Testis (tissue), 3 donors: Measurements from ENCODE around the gene CHCHD3. TPM values are rescaled to one million over a fixed set of nuclear protein-coding genes. Genes with fewer than 3 reads are reported as not detected.

ENCODE experiments used
- DNase-seq: peaks from one replicate; pipeline ENCODE4 v3.0.0-alpha.2; 2019
- H3K27ac ChIP-seq, 2 donors: fragments of 200-600 bp; sonication (generic); one replicate each; pipeline ENCODE4 v1.5.1; 2019
- H3K27me3 ChIP-seq: fragments of 200-600 bp; sonication (generic); one replicate; pipeline ENCODE4 v1.5.1; 2019
- H3K36me3 ChIP-seq: fragments of 200-600 bp; sonication (generic); one replicate; pipeline ENCODE4 v1.5.1; 2017; ENCODE audit warnings: low read depth; ENCODE audit errors: missing control alignments
- H3K4me1 ChIP-seq: fragments of 200-600 bp; sonication (generic); one replicate; pipeline ENCODE4 v1.5.1; 2019
- H3K4me3 ChIP-seq, 2 donors: fragments of 200-600 bp; sonication (generic); one replicate each; pipeline ENCODE4 v1.5.1; 2017 to 2019
- H3K9me3 ChIP-seq: fragments of 200-600 bp; sonication (generic); one replicate; pipeline ENCODE4 v1.5.1; 2017
- POLR2A ChIP-seq: fragments of 450-650 bp; IDR thresholded peaks from one replicate; pipeline ENCODE4 v1.6.1; 2017; ENCODE audit warnings: antibody characterized with exemption, mild to moderate bottlenecking, moderate library complexity
- WGBS, 2 donors: methylation state at CpG; one replicate each; pipeline ENCODE4 v1.1.5; 2018; 5-methylcytosine and 5-hydroxymethylcytosine counted together
- intact Hi-C: fragments of 100-400 bp; cut with DNase I; formaldehyde crosslinking; loops from one replicate; pipeline ENCODE4 v1.15.1; 2023; ENCODE audit warnings: low total_unique reads
- polyA plus RNA-seq: library from polyadenylated mRNA; stranded (reverse); fragments of 350-450 nt; fragmentation: Illumina TruSeq; extraction: RNeasy Lipid Tissue Mini Kit (QIAGEN cat#74804); gene quantifications from one replicate; pipeline ENCODE4 v1.2.3, GENCODE V29; 2014; ENCODE audit warnings: low read depth, low replicate concordance; ENCODE audit not compliant: insufficient read depth
- total RNA-seq, 2 donors: library from RNA; depleted of rRNA; stranded (reverse); fragments of >200 nt; gene quantifications; one replicate each; pipeline ENCODE4 v1.2.3, GENCODE V29; 2016
- TF ChIP-seq, protein P1 (sequence below), 3 experiments: fragments of 450-650 bp in 2 of 3; fragments of 200-600 bp in 1 of 3; sonication (generic) in 1 of 3; IDR thresholded peaks; one replicate each; pipeline ENCODE4 v1.5.1; 2016 to 2019; ENCODE audit warnings: antibody characterized with exemption in 3 of 3, mild to moderate bottlenecking in 2 of 3, moderate library complexity in 1 of 3

CHCHD3 gene
- total and polyA plus RNA-seq, 3 donors from 2014 or later = 44.0 to 53.0 (median 47.9) TPM

DNA sequence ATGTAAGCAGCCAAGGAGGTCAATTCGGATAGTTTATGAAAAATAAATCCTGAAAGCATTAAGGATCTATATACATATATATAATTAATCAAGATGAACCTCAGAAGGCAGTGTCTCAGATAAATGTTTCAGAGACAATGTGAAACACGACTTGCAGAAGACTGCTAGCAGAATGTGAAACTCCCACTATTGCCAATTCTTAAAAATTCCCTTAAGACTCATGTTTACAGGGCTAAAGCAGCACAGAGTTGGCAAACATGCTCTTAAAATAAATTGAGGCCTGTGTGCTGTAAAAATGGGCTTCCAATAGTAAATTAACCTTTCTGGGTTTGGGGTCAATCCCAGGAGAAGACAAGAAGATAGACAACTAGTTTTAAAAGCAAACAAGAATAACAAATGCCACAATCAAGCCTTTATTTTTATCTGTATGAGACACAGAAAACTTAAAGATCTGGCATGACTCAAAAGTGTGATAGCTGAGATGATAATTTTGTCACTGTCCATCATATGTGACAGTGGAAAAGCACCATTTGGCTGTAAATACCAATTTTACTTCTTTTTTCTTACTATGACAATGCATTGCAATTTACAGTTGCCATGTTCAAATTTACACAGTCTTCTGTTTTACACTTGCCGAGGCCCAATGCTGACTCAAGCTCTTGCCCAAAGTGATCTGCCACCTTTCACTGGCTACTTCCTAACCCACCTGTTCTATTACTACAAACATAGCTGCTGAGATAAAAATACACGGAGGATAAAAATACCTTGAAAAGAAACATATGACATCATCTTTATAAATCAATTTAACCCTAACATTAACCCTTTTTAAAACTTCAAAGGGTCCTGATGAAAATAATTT is 78.6 kb downstream of the CHCHD3 start:
- no peak for DNase-seq
- H3K4me1 ChIP-seq = peaks cover 8% of the 10 kb centered on the region
- no peak for TF ChIP-seq POLR2A
- TF ChIP-seq, protein P1, sequence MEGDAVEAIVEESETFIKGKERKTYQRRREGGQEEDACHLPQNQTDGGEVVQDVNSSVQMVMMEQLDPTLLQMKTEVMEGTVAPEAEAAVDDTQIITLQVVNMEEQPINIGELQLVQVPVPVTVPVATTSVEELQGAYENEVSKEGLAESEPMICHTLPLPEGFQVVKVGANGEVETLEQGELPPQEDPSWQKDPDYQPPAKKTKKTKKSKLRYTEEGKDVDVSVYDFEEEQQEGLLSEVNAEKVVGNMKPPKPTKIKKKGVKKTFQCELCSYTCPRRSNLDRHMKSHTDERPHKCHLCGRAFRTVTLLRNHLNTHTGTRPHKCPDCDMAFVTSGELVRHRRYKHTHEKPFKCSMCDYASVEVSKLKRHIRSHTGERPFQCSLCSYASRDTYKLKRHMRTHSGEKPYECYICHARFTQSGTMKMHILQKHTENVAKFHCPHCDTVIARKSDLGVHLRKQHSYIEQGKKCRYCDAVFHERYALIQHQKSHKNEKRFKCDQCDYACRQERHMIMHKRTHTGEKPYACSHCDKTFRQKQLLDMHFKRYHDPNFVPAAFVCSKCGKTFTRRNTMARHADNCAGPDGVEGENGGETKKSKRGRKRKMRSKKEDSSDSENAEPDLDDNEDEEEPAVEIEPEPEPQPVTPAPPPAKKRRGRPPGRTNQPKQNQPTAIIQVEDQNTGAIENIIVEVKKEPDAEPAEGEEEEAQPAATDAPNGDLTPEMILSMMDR (IDR thresholded peaks at IDR 0.05) = no peak
- H3K36me3 ChIP-seq = no peaks in the 10 kb centered on the region
- no peaks in the 10 kb centered on the region for H3K27me3 ChIP-seq
- H3K27ac ChIP-seq = no peak overlapping the region
- WGBS, 2 donors = 48 to 50% methylated on average over 4 of the region's 4 CpGs
- intact Hi-C loops = no loop called here
- no peak overlapping the region for H3K4me3 ChIP-seq
- H3K9me3 ChIP-seq = no peaks in the 10 kb centered on the region

DNA sequence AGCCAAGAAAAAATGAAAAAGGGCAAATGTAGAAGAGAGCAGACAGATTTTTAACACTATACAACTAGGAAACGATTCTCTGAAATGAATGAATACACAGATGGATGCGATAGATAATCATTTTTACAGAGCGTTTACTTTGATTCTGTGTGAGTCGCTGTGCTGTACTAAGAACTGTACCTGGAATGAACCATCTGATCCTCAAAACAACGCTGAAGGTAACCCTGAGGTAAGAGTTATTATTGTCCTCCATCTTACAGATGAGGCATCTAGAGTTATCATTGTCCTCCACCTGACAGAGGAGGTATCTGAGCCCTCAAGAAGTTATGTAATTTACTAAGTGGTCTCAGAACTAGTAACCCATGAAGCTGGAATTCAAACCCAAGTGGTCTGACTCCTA is 80.2 kb downstream of the CHCHD3 start:
- H3K27ac ChIP-seq = no peak overlapping the region
- TF ChIP-seq, protein P1 (IDR thresholded peaks at IDR 0.05) = no peak
- no peak for TF ChIP-seq POLR2A
- no peak overlapping the region for H3K4me3 ChIP-seq
- H3K36me3 ChIP-seq = no peaks in the 10 kb centered on the region
- intact Hi-C loops = no loop called here
- H3K27me3 ChIP-seq = no peaks in the 10 kb centered on the region
- no peak for DNase-seq
- peaks cover 11% of the 10 kb centered on the region for H3K4me1 ChIP-seq
- WGBS, 2 donors = 86 to 95% methylated on average over 5 of the region's 5 CpGs
- no peaks in the 10 kb centered on the region for H3K9me3 ChIP-seq

DNA sequence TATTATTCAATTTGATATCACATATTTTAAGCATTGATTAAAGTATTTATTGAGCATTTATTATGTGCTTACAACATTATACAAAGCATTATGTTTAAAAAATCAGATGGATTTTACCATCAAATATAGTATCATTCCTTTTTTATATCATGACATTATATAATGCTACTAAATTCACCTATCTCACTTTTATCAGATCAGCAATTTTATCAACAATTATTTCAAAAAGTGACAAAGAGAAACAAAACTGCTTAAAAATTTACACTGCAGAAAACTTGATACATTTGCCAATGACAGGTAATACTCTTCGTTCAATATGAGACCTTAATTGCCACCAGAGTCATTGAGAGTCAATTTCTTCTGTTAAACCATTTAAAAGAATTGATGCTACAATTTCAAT is 82.0 kb downstream of the CHCHD3 start:
- H3K27me3 ChIP-seq = no peaks in the 10 kb centered on the region
- H3K4me1 ChIP-seq = peaks cover 11% of the 10 kb centered on the region
- H3K36me3 ChIP-seq = no peaks in the 10 kb centered on the region
- no peak for DNase-seq
- intact Hi-C loops = no loop called here
- H3K27ac ChIP-seq = no peak overlapping the region
- H3K4me3 ChIP-seq = no peak overlapping the region
- H3K9me3 ChIP-seq = no peaks in the 10 kb centered on the region
- 90 to 95% methylated on average over 1 of the region's 1 CpG for WGBS, 2 donors
- TF ChIP-seq POLR2A = no peak
- TF ChIP-seq, protein P1 (IDR thresholded peaks at IDR 0.05) = no peak

DNA sequence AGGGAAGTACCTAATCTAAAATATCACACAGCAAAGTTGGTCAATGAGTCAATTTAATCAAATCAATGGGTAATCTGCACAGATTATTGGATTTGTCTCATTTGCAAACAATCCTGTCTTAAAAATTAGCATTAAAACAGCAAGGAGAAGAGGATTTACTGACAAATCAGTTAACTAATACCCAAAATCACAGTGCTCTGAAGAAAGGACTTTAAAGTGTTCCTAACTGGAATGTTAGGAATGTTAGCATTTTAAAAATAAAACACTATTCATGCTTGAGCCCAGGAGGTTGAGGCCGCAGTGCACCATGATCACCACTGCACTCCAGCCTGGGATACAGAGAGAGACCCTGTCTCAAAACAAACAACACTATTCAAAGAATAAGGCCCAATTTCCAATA is 83.1 kb downstream of the CHCHD3 start:
- H3K36me3 ChIP-seq = no peaks in the 10 kb centered on the region
- H3K4me1 ChIP-seq = peaks cover 11% of the 10 kb centered on the region
- 37 to 56% methylated on average over 1 of the region's 1 CpG for WGBS, 2 donors

More for the DNA sequence above, 83.1 kb downstream of the CHCHD3 start:
- DNase-seq = peak; percentile 19
- Histone ChIP-seq H3K27ac (no peak overlapping the region), H3K4me3 (no peak overlapping the region), H3K27me3 (no peaks in the 10 kb centered on the region), H3K9me3 (no peaks in the 10 kb centered on the region)
- intact Hi-C loops = no loop called here
- TF ChIP-seq, protein P1 (IDR thresholded peaks at IDR 0.05) = no peak
- no peak for TF ChIP-seq POLR2A
